NB4 (cell line): ENCODE data around the gene PLEKHG3.

Source experiments
- POLR2A ChIP-seq: IDR thresholded peaks from 2 replicates; pipeline ENCODE4 v1.6.1; 2011; ENCODE audit warnings: mild to moderate bottlenecking; ENCODE audit not compliant: insufficient read length; ENCODE audit errors: extremely low read depth
- TF ChIP-seq, protein P1 (sequence below): IDR thresholded peaks from one replicate; pipeline ENCODE4 v1.5.1; 2012; ENCODE audit warnings: low read depth, low read length

DNA sequence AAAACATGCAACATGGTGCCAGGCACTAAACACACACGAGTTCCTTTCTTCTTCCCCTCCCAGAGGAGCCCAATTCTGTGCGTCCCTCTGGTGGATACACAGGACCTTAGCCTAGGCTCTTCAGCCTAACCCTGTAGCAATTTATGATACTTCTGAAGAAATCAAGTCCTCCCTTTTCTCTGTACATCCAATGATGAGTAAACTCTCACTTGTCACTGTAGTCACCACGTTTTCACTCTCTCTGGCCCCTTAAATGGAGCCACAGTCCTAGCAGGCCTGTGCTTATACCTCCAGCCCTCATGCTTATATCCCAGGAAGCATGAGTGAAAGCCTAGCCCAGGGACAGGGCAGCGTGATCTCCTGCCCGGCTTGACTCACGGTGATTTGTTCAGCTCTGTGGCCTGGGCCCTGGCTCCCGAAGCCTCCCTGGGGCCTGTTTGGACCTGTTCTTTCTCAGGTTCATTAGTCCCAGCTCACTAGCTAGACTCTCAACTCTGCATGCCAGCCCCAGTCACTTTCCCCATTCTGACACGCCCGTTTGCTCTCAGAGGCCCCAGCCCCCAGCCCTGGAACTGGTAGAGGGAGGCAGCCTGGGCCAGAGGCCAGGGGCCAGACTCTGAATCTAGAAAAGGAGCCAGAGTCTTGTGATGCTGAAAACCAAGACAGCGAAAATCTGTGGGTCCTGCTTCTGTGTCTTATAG is 24.1 kb upstream of the PLEKHG3 start:
- TF ChIP-seq, protein P1, sequence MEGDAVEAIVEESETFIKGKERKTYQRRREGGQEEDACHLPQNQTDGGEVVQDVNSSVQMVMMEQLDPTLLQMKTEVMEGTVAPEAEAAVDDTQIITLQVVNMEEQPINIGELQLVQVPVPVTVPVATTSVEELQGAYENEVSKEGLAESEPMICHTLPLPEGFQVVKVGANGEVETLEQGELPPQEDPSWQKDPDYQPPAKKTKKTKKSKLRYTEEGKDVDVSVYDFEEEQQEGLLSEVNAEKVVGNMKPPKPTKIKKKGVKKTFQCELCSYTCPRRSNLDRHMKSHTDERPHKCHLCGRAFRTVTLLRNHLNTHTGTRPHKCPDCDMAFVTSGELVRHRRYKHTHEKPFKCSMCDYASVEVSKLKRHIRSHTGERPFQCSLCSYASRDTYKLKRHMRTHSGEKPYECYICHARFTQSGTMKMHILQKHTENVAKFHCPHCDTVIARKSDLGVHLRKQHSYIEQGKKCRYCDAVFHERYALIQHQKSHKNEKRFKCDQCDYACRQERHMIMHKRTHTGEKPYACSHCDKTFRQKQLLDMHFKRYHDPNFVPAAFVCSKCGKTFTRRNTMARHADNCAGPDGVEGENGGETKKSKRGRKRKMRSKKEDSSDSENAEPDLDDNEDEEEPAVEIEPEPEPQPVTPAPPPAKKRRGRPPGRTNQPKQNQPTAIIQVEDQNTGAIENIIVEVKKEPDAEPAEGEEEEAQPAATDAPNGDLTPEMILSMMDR: no peak
- TF ChIP-seq POLR2A: no peak
